Mammary epithelial cell (primary cell): ENCODE results near the gene RPS3A.

Experiments used
- CTCF ChIP-seq, 2 donors: IDR thresholded peaks in 1 of 2; conservative IDR thresholded peaks in 1 of 2; 2 replicates each; pipeline ENCODE4 v1.5.1; 2011 to 2012; ENCODE audit warnings: inconsistent platforms in 2 of 2, low read length in 2 of 2, mild to moderate bottlenecking in 2 of 2, control low read depth in 1 of 2, low read depth in 1 of 2; ENCODE audit not compliant: insufficient read depth in 1 of 2; ENCODE audit errors: extremely low read depth in 1 of 2
- EZH2 ChIP-seq: IDR thresholded peaks from 2 replicates; pipeline ENCODE4 v1.6.1; 2012; ENCODE audit warnings: low read length, inconsistent platforms, borderline replicate concordance

GRCh38 chr4:151100531-151100930, 1.1 kb downstream of the RPS3A start:
- TF ChIP-seq EZH2 (no peak), CTCF (conservative IDR thresholded peaks at IDR 0.05 in 1 of 2, IDR thresholded peaks at IDR 0.05 in 1 of 2; ENCODE audit: extremely low read depth in 1 of 2, insufficient read depth in 1 of 2, low read depth in 1 of 2, low read length in 2 of 2) (no peak)
